OCI-LY3 (cell line): ENCODE results near the gene LMAN1.

Source experiments
- H2AFZ ChIP-seq: fragments of 200-600, 300-600 bp; shearing (Covaris generic); 2 replicates; pipeline ENCODE4 v1.6.0; 2014; ENCODE audit warnings: antibody characterized with exemption, low read depth, low read length
- H3K27ac ChIP-seq: fragments of 200-600, 300-600 bp; sonication (generic); 2 replicates; pipeline ENCODE4 v1.5.1; 2014; ENCODE audit warnings: mild to moderate bottlenecking, low read length, moderate library complexity, mixed read lengths
- H3K27me3 ChIP-seq: fragments of 200-600, 300-600 bp; sonication (generic); 2 replicates; pipeline ENCODE4 v1.6.1; 2014; ENCODE audit warnings: low read depth, low read length, mixed read lengths
- H3K36me3 ChIP-seq: fragments of 200-600, 300-600 bp; sonication (generic); replicated peaks from 2 replicates; pipeline ENCODE3; 2014; ENCODE audit warnings: low read depth, low read length, mixed read lengths
- H3K4me1 ChIP-seq: fragments of 300-600, 200-600 bp; sonication (generic); 2 replicates; pipeline ENCODE4 v1.6.1; 2014; ENCODE audit warnings: low read length, mixed read lengths
- H3K4me2 ChIP-seq: fragments of 200-600, 300-600 bp; sonication (generic); 2 replicates; pipeline ENCODE4 v1.6.1; 2014; ENCODE audit warnings: low read length, mixed read lengths
- H3K4me3 ChIP-seq: fragments of 300-600, 200-600 bp; sonication (generic); 2 replicates; pipeline ENCODE4 v1.5.1; 2014; ENCODE audit warnings: antibody characterized with exemption, mild to moderate bottlenecking, low read length, moderate library complexity
- H3K79me2 ChIP-seq: fragments of 300-600, 200-600 bp; shearing (Covaris generic); 2 replicates; pipeline ENCODE4 v1.6.1; 2014; ENCODE audit warnings: mild to moderate bottlenecking, low read length, mixed read lengths
- H3K9ac ChIP-seq: fragments of 300-600, 200-600 bp; shearing (Covaris generic); 2 replicates; pipeline ENCODE4 v1.6.0; 2014; ENCODE audit warnings: mild to moderate bottlenecking, low read length, moderate library complexity
- H3K9me3 ChIP-seq: fragments of 200-600, 300-600 bp; shearing (Covaris generic); 2 replicates; pipeline ENCODE4 v1.6.1; 2014; ENCODE audit warnings: low read length, mixed read lengths; ENCODE audit not compliant: insufficient read depth
- H4K20me1 ChIP-seq: fragments of 200-600, 300-600 bp; sonication (generic); 2 replicates; pipeline ENCODE4 v1.6.1; 2016; ENCODE audit warnings: low read length, mixed read lengths; ENCODE audit not compliant: insufficient read depth
- CTCF ChIP-seq: fragments of 200-600, 300-600 bp; sonication (generic); IDR thresholded peaks from 2 replicates; pipeline ENCODE4 v1.5.1; 2014; ENCODE audit warnings: antibody characterized with exemption, low read length, low read depth
- EZH2phosphoT487 ChIP-seq: fragments of 200-600 bp; shearing (Covaris generic); IDR thresholded peaks from 2 replicates; pipeline ENCODE4 v1.6.1; 2018; ENCODE audit warnings: antibody characterized with exemption, mixed run types, low read depth

LMAN1 gene

GRCh38 chr18:59301929-59302328 lies 57.1 kb downstream of the LMAN1 start:
- Histone ChIP-seq H3K36me3 (no peaks in the 10 kb centered on the region), H3K9me3 (no peaks in the 10 kb centered on the region), H2AFZ (no peak overlapping the region), H3K9ac (no peak overlapping the region), H4K20me1 (no peaks in the 10 kb centered on the region), H3K27me3 (peaks cover 41% of the 10 kb centered on the region), H3K4me3 (no peak overlapping the region), H3K4me1 (no peaks in the 10 kb centered on the region), H3K79me2 (no peaks in the 10 kb centered on the region), H3K4me2 (no peak overlapping the region), H3K27ac (no peak overlapping the region)
- TF ChIP-seq EZH2phosphoT487, result no peak
- TF ChIP-seq CTCF, result no peak

GRCh38 chr18:59300676-59301285 lies 58.3 kb downstream of the LMAN1 start:
- Histone ChIP-seq H3K4me3 (no peak overlapping the region), H3K27me3 (peaks cover 34% of the 10 kb centered on the region), H3K4me1 (no peaks in the 10 kb centered on the region), H3K27ac (no peak overlapping the region), H3K79me2 (no peaks in the 10 kb centered on the region), H3K4me2 (no peak overlapping the region), H3K36me3 (no peaks in the 10 kb centered on the region), H4K20me1 (no peaks in the 10 kb centered on the region), H2AFZ (no peak overlapping the region), H3K9ac (no peak overlapping the region), H3K9me3 (no peaks in the 10 kb centered on the region)
- no peak for TF ChIP-seq CTCF
- TF ChIP-seq EZH2phosphoT487, result no peak

- H4K20me1 ChIP-seq, result no peaks in the 10 kb centered on the region
- H3K9ac ChIP-seq, result no peak overlapping the region
- H3K27me3 ChIP-seq, result peaks cover 38% of the 10 kb centered on the region
- no peaks in the 10 kb centered on the region for H3K4me1 ChIP-seq
- no peaks in the 10 kb centered on the region for H3K36me3 ChIP-seq
- H3K79me2 ChIP-seq, result no peaks in the 10 kb centered on the region
- H3K4me3 ChIP-seq, result no peak overlapping the region
- no peaks in the 10 kb centered on the region for H3K9me3 ChIP-seq
- no peak overlapping the region for H3K27ac ChIP-seq
- TF ChIP-seq EZH2phosphoT487 (no peak), CTCF (no peak)
- H2AFZ ChIP-seq, result no peak overlapping the region
- no peak overlapping the region for H3K4me2 ChIP-seq
These were observed 60.2 kb downstream of the LMAN1 start for GRCh38 chr18:59298871-59299270.

- peaks cover 61% of the 10 kb centered on the region for H3K27me3 ChIP-seq
- no peaks in the 10 kb centered on the region for H3K79me2 ChIP-seq
- H3K27ac ChIP-seq, result no peak overlapping the region
- H3K4me2 ChIP-seq, result no peak overlapping the region
- no peak overlapping the region for H3K9ac ChIP-seq
- no peaks in the 10 kb centered on the region for H3K36me3 ChIP-seq
- H3K9me3 ChIP-seq, result no peaks in the 10 kb centered on the region
- TF ChIP-seq EZH2phosphoT487 (no peak), CTCF (no peak)
- H4K20me1 ChIP-seq, result no peaks in the 10 kb centered on the region
- H2AFZ ChIP-seq, result no peak overlapping the region
- H3K4me1 ChIP-seq, result no peaks in the 10 kb centered on the region
- no peak overlapping the region for H3K4me3 ChIP-seq
These were observed 65.7 kb downstream of the LMAN1 start for GRCh38 chr18:59293317-59293716.
